ENCODE data around the gene IP6K2. TPM values are rescaled to one million over a fixed set of nuclear protein-coding genes. Genes with fewer than 3 reads are reported as not detected.

IP6K2 gene
- total and polyA plus RNA-seq, 12 donors, result 44.9 to 185 (median 106) TPM

DNA sequence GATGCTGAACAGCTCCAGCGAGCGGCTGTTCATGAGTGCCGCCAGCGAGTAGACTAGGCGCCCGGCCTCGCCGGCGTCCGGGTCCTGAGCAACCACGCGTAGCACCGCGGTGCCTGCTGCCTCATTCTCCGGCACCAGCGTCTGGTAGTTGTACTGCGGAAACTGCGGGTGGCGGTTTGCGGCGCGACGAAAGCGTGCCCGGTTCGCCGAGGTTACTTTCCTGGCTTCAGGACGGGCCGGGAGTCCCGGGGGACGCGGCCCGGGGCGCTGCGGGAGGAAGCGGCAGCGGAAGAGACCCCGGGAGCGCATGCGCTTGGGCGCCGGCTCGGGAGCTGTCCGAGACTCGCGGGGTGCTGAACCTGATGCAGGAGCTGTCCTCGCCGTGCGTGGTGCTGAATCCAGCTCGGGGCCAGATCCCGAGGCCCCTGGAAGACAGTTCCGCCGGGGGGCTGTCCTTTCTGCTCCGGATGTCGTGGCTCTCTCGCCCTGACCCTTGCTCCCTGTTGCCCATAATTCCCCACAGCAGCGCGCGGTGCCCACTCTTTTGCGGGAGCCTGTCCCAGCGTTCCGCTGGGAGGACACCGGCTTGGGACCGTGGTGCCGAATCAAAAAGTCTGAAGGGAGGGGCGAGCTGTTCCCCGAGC lies 55.4 kb downstream of the IP6K2 start:
- peaks cover 16 to 29% of the 10 kb centered on the region in 2 donors for H3K4me1 ChIP-seq (replicated peaks in 1 of 2)
- H3K9me3 ChIP-seq (replicated peaks in 1 of 3), result no peaks in the 10 kb centered on the region
- WGBS, 4 donors, result 2% methylated on average over 66 to 67 of the region's 67 CpGs; no CpG with 5 or more reads in 2 of the 4 donors
- no peaks in the 10 kb centered on the region for H3K36me3 ChIP-seq (replicated peaks in 1 of 2)
- intact Hi-C loops (cut with DNase I), result no loop called here
- peak overlapping the region in 2 of 5 donors; percentile 6 to 96 for H3K27ac ChIP-seq
- peak overlapping the region in 2 of 4 donors; percentile 31 to 50 for H3K4me3 ChIP-seq
- H3K27me3 ChIP-seq, result no peaks in the 10 kb centered on the region
- TF ChIP-seq POLR2A (IDR thresholded peaks at IDR 0.05), result no peak
- TF ChIP-seq, protein P1, sequence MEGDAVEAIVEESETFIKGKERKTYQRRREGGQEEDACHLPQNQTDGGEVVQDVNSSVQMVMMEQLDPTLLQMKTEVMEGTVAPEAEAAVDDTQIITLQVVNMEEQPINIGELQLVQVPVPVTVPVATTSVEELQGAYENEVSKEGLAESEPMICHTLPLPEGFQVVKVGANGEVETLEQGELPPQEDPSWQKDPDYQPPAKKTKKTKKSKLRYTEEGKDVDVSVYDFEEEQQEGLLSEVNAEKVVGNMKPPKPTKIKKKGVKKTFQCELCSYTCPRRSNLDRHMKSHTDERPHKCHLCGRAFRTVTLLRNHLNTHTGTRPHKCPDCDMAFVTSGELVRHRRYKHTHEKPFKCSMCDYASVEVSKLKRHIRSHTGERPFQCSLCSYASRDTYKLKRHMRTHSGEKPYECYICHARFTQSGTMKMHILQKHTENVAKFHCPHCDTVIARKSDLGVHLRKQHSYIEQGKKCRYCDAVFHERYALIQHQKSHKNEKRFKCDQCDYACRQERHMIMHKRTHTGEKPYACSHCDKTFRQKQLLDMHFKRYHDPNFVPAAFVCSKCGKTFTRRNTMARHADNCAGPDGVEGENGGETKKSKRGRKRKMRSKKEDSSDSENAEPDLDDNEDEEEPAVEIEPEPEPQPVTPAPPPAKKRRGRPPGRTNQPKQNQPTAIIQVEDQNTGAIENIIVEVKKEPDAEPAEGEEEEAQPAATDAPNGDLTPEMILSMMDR (IDR thresholded peaks at IDR 0.05), result no peak
- peak; percentile 56 to 83 (median 77) for DNase-seq

DNA sequence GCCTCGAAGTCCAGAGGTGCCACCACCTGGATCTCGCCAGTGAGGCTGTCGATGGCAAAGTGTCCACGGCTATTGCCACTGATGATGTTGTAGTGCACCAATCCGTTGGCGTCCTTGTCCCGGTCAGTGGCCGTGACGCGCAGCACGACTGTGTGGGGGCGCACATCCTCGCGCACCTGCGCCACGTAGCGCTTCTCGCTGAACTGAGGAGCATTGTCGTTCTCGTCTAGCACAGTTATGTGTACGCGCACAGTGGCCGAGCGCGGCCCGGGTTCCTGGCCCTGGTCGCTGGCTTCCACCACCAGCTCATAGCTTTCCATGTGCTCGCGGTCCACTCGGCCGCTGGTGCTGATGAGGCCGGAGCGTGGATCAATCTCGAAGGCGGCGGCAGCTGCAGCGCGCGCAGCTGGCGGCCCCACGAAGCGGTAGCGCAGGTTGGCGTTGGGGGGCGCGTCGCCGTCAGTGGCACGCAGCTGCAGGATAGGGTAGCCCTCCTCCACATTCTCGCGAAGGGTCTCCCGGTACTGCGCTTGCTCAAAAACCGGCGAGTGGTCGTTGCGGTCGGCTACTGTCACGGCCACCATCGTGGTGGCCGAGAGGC lies 56.1 kb downstream of the IP6K2 start:
- Histone ChIP-seq H3K4me3 (no peak overlapping the region), H3K4me1 (replicated peaks in 1 of 2) (peaks cover 18 to 29% of the 10 kb centered on the region in 2 donors), H3K27me3 (no peaks in the 10 kb centered on the region), H3K9me3 (replicated peaks in 1 of 3) (no peaks in the 10 kb centered on the region), H3K27ac (peak overlapping the region in 1 of 5 donors; percentile 6), H3K36me3 (replicated peaks in 1 of 2) (no peaks in the 10 kb centered on the region)
- intact Hi-C loops (cut with DNase I), result no loop called here
- TF ChIP-seq, protein P1 (IDR thresholded peaks at IDR 0.05), result no peak
- no peak for TF ChIP-seq POLR2A (IDR thresholded peaks at IDR 0.05)
- DNase-seq, result no peak
- 53 to 84% (median 72%) methylated on average over 30 to 61 of the region's 61 CpGs for WGBS, 4 donors

DNA sequence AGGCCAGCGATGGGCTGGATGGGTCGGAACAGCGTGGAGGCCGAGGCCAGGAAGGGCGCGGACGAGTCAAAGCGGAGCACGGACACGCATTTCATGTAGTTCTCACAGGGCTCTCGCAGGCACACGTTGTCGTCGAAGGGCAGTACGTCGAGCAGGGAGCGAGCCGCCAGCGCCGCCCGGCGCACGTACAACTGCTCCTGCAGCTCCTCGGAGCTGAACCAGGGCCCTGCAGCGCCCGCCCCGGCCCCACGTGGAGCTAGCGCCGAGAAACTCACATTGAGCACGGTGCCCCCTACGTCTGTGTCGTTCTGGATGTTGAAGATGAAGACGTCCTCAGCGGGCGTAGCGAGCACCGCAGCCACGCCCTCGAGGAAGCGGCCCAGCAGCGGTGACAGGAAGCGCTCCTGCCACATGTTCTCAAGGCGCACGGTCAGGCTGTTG lies 60.2 kb downstream of the IP6K2 start:
- intact Hi-C loops (cut with DNase I), result no loop called here
- no peaks in the 10 kb centered on the region for H3K36me3 ChIP-seq (replicated peaks in 1 of 2)
- TF ChIP-seq POLR2A (IDR thresholded peaks at IDR 0.05), result no peak
- TF ChIP-seq, protein P1 (IDR thresholded peaks at IDR 0.05), result no peak
- WGBS, 4 donors, result 63 to 80% (median 71%) methylated on average over 15 to 45 of the region's 45 CpGs
- peak overlapping the region in 1 of 4 donors; percentile 56 for H3K4me3 ChIP-seq
- no peak for DNase-seq
- H3K9me3 ChIP-seq (replicated peaks in 1 of 3), result no peaks in the 10 kb centered on the region
- peaks cover 7 to 9% of the 10 kb centered on the region in 2 donors for H3K4me1 ChIP-seq (replicated peaks in 1 of 2)
- H3K27me3 ChIP-seq, result no peaks in the 10 kb centered on the region
- H3K27ac ChIP-seq, result peak overlapping the region in 2 of 5 donors; percentile 77 to 81

DNA sequence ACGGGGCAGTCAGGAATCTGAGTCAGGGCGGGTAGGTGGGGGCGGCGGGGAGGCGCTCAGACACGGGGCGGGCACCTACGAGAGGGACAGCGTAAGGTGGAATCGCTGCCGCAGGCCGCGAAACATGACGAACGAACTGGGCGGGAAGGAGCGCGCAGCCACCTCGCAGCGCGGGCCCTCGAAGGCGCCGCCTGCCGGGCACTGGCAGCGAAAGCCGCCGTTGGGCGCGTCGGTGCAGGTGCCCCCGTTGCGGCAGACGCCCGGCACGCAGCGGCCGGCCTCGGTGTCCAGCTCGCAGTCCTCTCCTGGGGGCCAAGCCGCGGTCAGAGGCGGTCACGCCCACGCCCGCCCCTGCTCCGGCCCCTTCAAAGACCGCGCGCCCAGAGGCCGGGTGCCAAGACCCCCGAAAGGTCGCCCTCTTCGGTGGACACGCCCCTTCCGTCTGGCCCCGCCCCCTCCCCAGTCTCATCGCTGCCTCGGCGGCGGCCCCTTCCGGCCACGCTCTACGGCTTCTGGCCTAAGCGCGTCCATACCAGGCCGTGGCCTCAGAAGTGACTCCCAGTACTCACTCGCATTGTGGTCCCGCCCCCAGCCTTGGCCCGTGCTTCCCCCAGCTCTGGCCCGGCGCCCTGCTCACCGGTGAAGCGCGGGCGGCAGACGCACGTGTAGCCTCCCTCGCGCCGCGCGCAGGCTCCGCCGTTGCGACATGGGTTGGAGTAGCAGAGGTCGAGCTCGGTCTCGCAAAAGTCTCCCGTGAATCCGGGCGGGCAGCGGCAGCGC lies 60.8 kb downstream of the IP6K2 start:
- peak in 1 of 2 donors; percentile 11 for TF ChIP-seq POLR2A (IDR thresholded peaks at IDR 0.05)
- TF ChIP-seq, protein P1 (IDR thresholded peaks at IDR 0.05), result peak in 5 of 6 experiments; percentile 29 to 79 (median 59)
- intact Hi-C loops (cut with DNase I), result no loop called here
- Histone ChIP-seq H3K36me3 (replicated peaks in 1 of 2) (no peaks in the 10 kb centered on the region), H3K4me1 (replicated peaks in 1 of 2) (peaks cover 4 to 7% of the 10 kb centered on the region in 2 donors), H3K4me3 (peak overlapping the region in 2 of 4 donors; percentile 19 to 56), H3K9me3 (replicated peaks in 1 of 3) (no peaks in the 10 kb centered on the region), H3K27me3 (no peaks in the 10 kb centered on the region), H3K27ac (peak overlapping the region in 3 of 5 donors; percentile 34 to 81 (median 77))
- peak; percentile 69 to 83 (median 80) for DNase-seq
- 5 to 20% (median 9%) methylated on average over 1 to 94 of the region's 94 CpGs for WGBS, 4 donors
